Measurements from ENCODE around the gene GRID2.

- TF ChIP-seq, protein P1, sequence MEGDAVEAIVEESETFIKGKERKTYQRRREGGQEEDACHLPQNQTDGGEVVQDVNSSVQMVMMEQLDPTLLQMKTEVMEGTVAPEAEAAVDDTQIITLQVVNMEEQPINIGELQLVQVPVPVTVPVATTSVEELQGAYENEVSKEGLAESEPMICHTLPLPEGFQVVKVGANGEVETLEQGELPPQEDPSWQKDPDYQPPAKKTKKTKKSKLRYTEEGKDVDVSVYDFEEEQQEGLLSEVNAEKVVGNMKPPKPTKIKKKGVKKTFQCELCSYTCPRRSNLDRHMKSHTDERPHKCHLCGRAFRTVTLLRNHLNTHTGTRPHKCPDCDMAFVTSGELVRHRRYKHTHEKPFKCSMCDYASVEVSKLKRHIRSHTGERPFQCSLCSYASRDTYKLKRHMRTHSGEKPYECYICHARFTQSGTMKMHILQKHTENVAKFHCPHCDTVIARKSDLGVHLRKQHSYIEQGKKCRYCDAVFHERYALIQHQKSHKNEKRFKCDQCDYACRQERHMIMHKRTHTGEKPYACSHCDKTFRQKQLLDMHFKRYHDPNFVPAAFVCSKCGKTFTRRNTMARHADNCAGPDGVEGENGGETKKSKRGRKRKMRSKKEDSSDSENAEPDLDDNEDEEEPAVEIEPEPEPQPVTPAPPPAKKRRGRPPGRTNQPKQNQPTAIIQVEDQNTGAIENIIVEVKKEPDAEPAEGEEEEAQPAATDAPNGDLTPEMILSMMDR (conservative IDR thresholded peaks at IDR 0.05; ENCODE audit: low read depth, low read length) = no peak
- TF ChIP-seq EZH2 (IDR thresholded peaks at IDR 0.05; ENCODE audit: low read length, unreplicated experiment) (no peak), EZH2phosphoT487 (IDR thresholded peaks at IDR 0.05; ENCODE audit: borderline replicate concordance, low read length) (no peak)
Measured at GRCh38 chr4:92634882-92635281, 331.1 kb downstream of the GRID2 start.
